Heart left ventricle (tissue), 16 donors: Measurements from ENCODE around the gene CD22. TPM values are rescaled to one million over a fixed set of nuclear protein-coding genes. Genes with fewer than 3 reads are reported as not detected.

ENCODE experiments used
- ATAC-seq, 4 donors: fragments of 200-7000 bp; cut with Tn5 transposase; one replicate each; pipeline ENCODE4 v1.9.1; 2020 to 2022; ENCODE audit warnings: moderate library complexity in 4 of 4, mild to moderate bottlenecking in 3 of 4, moderate number of reproducible peaks in 1 of 4
- DNase-seq, 5 donors: peaks; one replicate each; pipeline ENCODE4 v3.0.0-alpha.2; 2020
- H3K27ac ChIP-seq, 12 donors: fragments of 200-600 bp; sonication (generic) in 4 of 12; one replicate each; pipeline versions ENCODE4 v1.5.0 to v1.8.0; 2016 to 2022; ENCODE audit warnings: mild to moderate bottlenecking in 2 of 12
- H3K27me3 ChIP-seq, 9 donors: fragments of 200-600 bp; sonication (generic) in 2 of 9; one replicate each; pipeline versions ENCODE4 v1.5.1 to v1.8.0; 2016 to 2022; ENCODE audit warnings: mild to moderate bottlenecking in 3 of 9
- H3K36me3 ChIP-seq, 9 donors: fragments of 200-600 bp; sonication (generic) in 2 of 9; one replicate each; pipeline versions ENCODE4 v1.5.0 to v1.8.0; 2018 to 2022; ENCODE audit warnings: mild to moderate bottlenecking in 2 of 9
- H3K4me1 ChIP-seq, 12 donors: fragments of 200-600 bp; sonication (generic) in 4 of 12; one replicate each; pipeline versions ENCODE4 v1.5.0 to v1.8.0; 2016 to 2022; ENCODE audit warnings: mild to moderate bottlenecking in 3 of 12
- H3K4me3 ChIP-seq, 12 donors: fragments of 200-600 bp; sonication (generic) in 4 of 12; one replicate each; pipeline versions ENCODE4 v1.5.0 to v1.8.0; 2017 to 2022; ENCODE audit warnings: mild to moderate bottlenecking in 9 of 12, moderate library complexity in 4 of 12
- H3K9me3 ChIP-seq, 12 donors: fragments of 200-600 bp; sonication (generic) in 4 of 12; one replicate each; pipeline versions ENCODE4 v1.5.0 to v1.8.0; 2016 to 2022; ENCODE audit warnings: mild to moderate bottlenecking in 1 of 12
- POLR2A ChIP-seq, 2 donors: fragments of 450-650 bp; IDR thresholded peaks; one replicate each; pipeline ENCODE4 v1.6.1; 2017; ENCODE audit warnings: antibody characterized with exemption in 2 of 2, mild to moderate bottlenecking in 2 of 2, moderate library complexity in 2 of 2
- WGBS, 4 donors: extraction: QIAGEN DNeasy Blood & Tissue Kit in 2 of 4; methylation state at CpG; one replicate each; pipeline versions ENCODE4 v1.1.5 to v1.1.7; 2013 to 2018; 5-methylcytosine and 5-hydroxymethylcytosine counted together
- intact Hi-C, 10 donors: fragments of 100-400 bp; cut with DNase I; formaldehyde crosslinking; loops; one replicate each; pipeline versions ENCODE4 v1.11.1 to v1.14.2; 2022
- polyA plus RNA-seq, 2 donors: library from polyadenylated mRNA; stranded (reverse); fragments of 200-250 nt; gene quantifications; one replicate each; pipeline ENCODE4 v1.2.3, GENCODE V29; 2013
- total RNA-seq, 9 donors: library from RNA; depleted of rRNA in 2 of 9; stranded (reverse); fragments of >200 nt in 2 of 9; fragmentation: NEBNext Ultra II Directional in 3 of 9; extraction: Animal tissue kit (Norgen Biotek cat#: 25700) in 3 of 9; gene quantifications; one replicate each; pipeline versions ENCODE4 v1.1.0 to v1.2.4, GENCODE V29; 2016 to 2023
- TF ChIP-seq, protein P1 (sequence below), 12 donors: fragments of 200-600 bp; sonication (generic) in 4 of 12; IDR thresholded peaks; one replicate each; pipeline versions ENCODE4 v1.5.0 to v1.8.0; 2018 to 2022; ENCODE audit warnings: antibody characterized with exemption in 12 of 12, mild to moderate bottlenecking in 5 of 12
- donor health status: ischemic (EF 13 %, LVEDD 7.1; RV severe dilation, severe dysfunction).
- donor health status: healthy with polysubstance abuse.
- donor health status: DM: no; HTN: yes; CAD: no.
- donor health status: DM: no; HTN: no; CAD: no.
- donor health status: ischemic (EF 25% LVEDD 6.9; RV normal size, moderate dysfunction).
- donor health status: ischemic (EF 25% LVEDD 5.7; RV mildly dilated, moderate dysfunction).
- donor health status: healthy.
- donor health status: DM: yes; HTN: yes; CAD: no.
- donor health status: ischemic (EF 35%, LVEDD 5.7; RV mildly dilated, moderate dysfunction).
- donor health status: nonischemic (EF 11% LVEDD 7.7; RV severe dilation, severe dysfunction).
- donor health status: DM: yes; HTN: yes; CAD: no.
- donor health status: PGD.
- donor health status: ischemic (EF 29% LVEDD 5.4; RV normal size, mild dysfunction).
- donor health status: nonischemic (EF 23%, LVEDD 6.1; RV moderate dilation, normal function).

Gene CD22
- total and polyA plus RNA-seq, 11 donors, result 0.11 to 3.3 (median 1.0) TPM; not detected in 2

DNA sequence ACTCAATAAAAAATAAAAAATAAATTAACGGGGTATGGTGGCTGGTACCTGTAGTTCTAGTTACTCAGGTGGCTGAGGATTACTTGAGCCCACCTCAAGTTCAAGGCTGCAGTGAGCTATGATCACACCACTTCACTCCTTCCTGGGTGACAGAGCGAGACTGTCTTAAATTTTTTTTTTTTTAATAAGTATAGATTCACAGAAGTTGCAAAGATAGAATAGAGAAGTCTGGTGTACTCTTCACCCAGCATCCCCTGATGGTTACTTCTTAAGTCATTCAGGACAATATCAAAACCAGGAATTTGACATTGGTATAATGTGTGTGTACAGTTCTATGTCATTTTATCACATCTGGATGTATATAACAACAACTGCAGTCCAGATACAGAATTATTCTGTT, 7.7 kb upstream of the CD22 start:
- Histone ChIP-seq H3K27ac (no peak overlapping the region), H3K27me3 (no peaks in the 10 kb centered on the region), H3K4me3 (no peak overlapping the region), H3K36me3 (no peaks in the 10 kb centered on the region), H3K9me3 (peaks cover 0 to 6% (median 0%) of the 10 kb centered on the region in 12 donors), H3K4me1 (peaks cover 0 to 39% (median 8%) of the 10 kb centered on the region in 12 donors)
- WGBS, 4 donors, result 91 to 98% (median 94%) methylated on average over 2 of the region's 2 CpGs
- ATAC-seq (no peak), DNase-seq (no peak)
- TF ChIP-seq, protein P1, sequence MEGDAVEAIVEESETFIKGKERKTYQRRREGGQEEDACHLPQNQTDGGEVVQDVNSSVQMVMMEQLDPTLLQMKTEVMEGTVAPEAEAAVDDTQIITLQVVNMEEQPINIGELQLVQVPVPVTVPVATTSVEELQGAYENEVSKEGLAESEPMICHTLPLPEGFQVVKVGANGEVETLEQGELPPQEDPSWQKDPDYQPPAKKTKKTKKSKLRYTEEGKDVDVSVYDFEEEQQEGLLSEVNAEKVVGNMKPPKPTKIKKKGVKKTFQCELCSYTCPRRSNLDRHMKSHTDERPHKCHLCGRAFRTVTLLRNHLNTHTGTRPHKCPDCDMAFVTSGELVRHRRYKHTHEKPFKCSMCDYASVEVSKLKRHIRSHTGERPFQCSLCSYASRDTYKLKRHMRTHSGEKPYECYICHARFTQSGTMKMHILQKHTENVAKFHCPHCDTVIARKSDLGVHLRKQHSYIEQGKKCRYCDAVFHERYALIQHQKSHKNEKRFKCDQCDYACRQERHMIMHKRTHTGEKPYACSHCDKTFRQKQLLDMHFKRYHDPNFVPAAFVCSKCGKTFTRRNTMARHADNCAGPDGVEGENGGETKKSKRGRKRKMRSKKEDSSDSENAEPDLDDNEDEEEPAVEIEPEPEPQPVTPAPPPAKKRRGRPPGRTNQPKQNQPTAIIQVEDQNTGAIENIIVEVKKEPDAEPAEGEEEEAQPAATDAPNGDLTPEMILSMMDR (IDR thresholded peaks at IDR 0.05), result no peak
- TF ChIP-seq POLR2A (IDR thresholded peaks at IDR 0.05), result no peak
- intact Hi-C loops, result no loop called here

DNA sequence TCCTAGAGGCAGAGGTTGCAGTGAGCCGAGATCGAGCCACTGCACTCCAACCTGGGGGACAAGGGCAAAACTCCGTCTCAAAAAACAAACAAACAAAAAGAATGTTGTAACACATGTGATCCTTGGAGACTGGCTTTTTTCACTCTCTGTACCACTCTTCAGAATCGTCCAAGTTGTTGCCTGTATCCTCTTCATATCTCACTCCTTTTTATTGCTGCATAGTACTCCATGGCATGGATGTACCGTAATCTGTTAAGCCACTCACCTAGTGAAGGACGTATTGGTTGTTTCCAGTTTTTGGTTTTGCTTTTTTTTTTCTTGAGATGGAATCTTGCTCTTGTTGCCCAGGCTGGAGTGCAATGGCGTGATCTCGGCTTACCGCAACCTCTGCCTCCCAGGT, 7.0 kb upstream of the CD22 start:
- ATAC-seq (no peak), DNase-seq (peak in 1 of 5 donors; percentile 8)
- Histone ChIP-seq H3K27ac (no peak overlapping the region), H3K36me3 (no peaks in the 10 kb centered on the region), H3K4me3 (no peak overlapping the region), H3K4me1 (peaks cover 0 to 39% (median 8%) of the 10 kb centered on the region in 12 donors), H3K27me3 (no peaks in the 10 kb centered on the region), H3K9me3 (peaks cover 0 to 6% (median 0%) of the 10 kb centered on the region in 12 donors)
- intact Hi-C loops, result no loop called here
- WGBS, 4 donors, result 92 to 96% (median 93%) methylated on average over 9 of the region's 9 CpGs
- no peak for TF ChIP-seq POLR2A (IDR thresholded peaks at IDR 0.05)
- TF ChIP-seq, protein P1 (IDR thresholded peaks at IDR 0.05), result no peak

DNA sequence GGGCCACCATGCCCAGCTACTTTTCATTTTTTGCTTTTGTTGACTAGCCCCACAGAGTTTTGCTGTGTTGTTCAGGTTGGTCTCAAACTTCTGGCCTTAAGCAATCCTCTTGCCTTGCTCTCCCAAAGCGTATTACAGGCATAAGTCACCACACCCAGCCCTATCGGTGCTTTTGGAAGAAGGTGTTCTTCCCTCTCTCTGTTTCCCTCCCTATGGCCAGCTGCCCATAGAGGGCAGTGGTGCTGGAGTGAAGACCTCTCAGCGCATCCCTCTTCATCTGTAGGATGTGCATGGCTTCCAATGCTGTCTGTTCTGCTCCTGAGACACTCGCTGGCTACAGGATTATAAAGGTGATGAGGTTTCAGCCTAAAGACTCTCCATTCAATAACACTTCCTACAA, 1.3 kb upstream of the CD22 start:
- 64 to 81% (median 65%) methylated on average over 4 of the region's 4 CpGs for WGBS, 4 donors
- Histone ChIP-seq H3K27ac (no peak overlapping the region), H3K9me3 (no peaks in the 10 kb centered on the region), H3K36me3 (no peaks in the 10 kb centered on the region), H3K27me3 (peaks cover 0 to 32% (median 9%) of the 10 kb centered on the region in 9 donors), H3K4me1 (no peaks in the 10 kb centered on the region), H3K4me3 (no peak overlapping the region)
- ATAC-seq (no peak), DNase-seq (peak in 1 of 5 donors; percentile 2)
- intact Hi-C loops, result no loop called here
- TF ChIP-seq, protein P1 (IDR thresholded peaks at IDR 0.05), result peak in 2 of 12 donors; percentile 6 to 7
- no peak for TF ChIP-seq POLR2A (IDR thresholded peaks at IDR 0.05)

DNA sequence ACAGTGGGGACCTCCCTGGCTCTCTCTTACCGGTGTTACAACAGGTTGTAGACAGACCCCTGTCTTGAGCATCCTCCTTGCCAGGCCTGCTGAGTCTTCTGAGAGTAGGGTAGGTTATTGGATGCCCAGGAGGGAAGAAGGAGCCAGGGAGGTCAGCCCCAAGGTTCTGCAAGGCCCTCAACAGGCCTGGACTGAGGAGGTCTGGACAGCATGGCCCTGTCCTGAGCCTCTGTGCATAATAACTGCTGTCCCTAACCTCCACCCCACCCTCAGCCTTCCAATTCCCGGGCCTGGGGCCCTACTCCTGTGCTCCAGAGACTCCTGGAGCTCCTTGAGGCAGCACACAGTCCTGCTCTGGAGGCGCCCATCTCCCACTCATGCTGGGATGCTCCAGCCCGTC, 336 bp downstream of the CD22 start:
- WGBS, 4 donors, result 77 to 91% (median 85%) methylated on average over 4 of the region's 4 CpGs
- peaks cover 0 to 46% (median 9%) of the 10 kb centered on the region in 9 donors for H3K27me3 ChIP-seq
- no peak overlapping the region for H3K4me3 ChIP-seq
- H3K9me3 ChIP-seq, result no peaks in the 10 kb centered on the region
- TF ChIP-seq, protein P1 (IDR thresholded peaks at IDR 0.05), result no peak
- TF ChIP-seq POLR2A (IDR thresholded peaks at IDR 0.05), result no peak
- H3K36me3 ChIP-seq, result no peaks in the 10 kb centered on the region
- H3K27ac ChIP-seq, result no peak overlapping the region
- H3K4me1 ChIP-seq, result no peaks in the 10 kb centered on the region
- intact Hi-C loops, result no loop called here
- ATAC-seq (no peak), DNase-seq (peak in 1 of 5 donors; percentile 28)
